ENCODE results near the gene TEX47. TPM values are rescaled to one million over a fixed set of nuclear protein-coding genes. Genes with fewer than 3 reads are reported as not detected.

The TEX47 gene
- total RNA-seq, 1 experiment from 2014 or later: not detected

DNA sequence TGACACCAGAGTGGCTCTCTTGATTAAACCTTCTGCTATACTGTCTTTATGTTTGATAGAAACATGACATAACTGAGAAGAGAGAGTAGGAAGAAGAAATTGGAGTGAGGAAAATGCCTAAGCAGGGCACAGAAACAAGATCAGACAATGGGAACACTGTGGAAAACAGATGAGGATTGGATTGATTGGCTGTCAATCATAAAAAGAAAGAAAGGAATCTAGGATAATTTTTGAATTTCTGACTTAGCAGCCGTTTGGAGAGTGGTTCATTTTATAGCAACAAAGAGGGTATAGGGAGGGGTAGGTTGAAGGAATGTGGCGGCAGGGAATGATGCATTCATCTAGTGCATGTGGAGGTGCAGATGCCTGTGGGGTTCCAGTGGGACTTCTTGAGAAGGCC, 7.8 kb downstream of the TEX47 start:
- POLR2A ChIA-PET: no interaction called here
- intact Hi-C loops (cut with micrococcal nuclease; ENCODE audit: unreplicated experiment): no loop called here

DNA sequence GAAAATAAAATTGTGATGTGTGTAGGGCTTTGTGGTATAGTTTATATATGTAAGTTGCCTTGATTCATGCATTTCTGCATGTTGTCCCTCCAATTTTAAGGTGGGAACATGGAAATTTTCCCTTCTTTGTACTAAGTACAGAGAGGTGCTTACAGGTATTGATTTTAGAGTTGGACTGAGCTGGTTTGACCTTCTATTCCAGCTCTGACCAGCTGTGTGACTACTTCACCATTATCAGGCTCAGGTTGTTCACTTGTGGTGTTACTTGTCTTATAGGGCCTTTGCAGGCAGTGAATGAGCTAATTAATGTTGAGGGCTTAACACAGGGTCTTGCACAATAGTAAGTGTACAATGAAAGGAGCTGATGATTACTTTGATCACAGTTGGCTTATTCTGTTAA, 19.7 kb downstream of the TEX47 start:
- no peak overlapping the region for H3K4me3 ChIP-seq (ENCODE audit: low read depth in 2 of 2, low read length in 2 of 2)
- ChIA-PET CTCF (no interaction called here), POLR2A (no interaction called here)
- BruUV-seq (replicated peaks): no TSS peak
- no peaks in the 10 kb centered on the region for H3K36me3 ChIP-seq (ENCODE audit: control insufficient read depth, insufficient read depth, low read length)
- H3K27me3 ChIP-seq (ENCODE audit: control insufficient read depth, insufficient read depth, low read length): no peaks in the 10 kb centered on the region
- intact Hi-C loops (cut with micrococcal nuclease; ENCODE audit: unreplicated experiment) (no loop called here), in situ Hi-C loops (cut with HindIII; ENCODE audit: low pct_unique_long_range_greater_than_20kb, low sequenced_read_pairs) (no loop called here)
- DNase-seq (ENCODE audit: low read depth, low spot score): no peak
- H3K9me3 ChIP-seq (ENCODE audit: control insufficient read depth, insufficient read depth, low read depth, low read length): no peaks in the 10 kb centered on the region
- no peak for ATAC-seq
- no peaks in the 10 kb centered on the region for H3K4me1 ChIP-seq (ENCODE audit: control insufficient read depth, insufficient read depth, low read length)
- no peak overlapping the region for H3K27ac ChIP-seq (ENCODE audit: low read length)
- TF ChIP-seq CTCF (IDR thresholded peaks at IDR 0.05) (no peak), POLR2AphosphoS5 (IDR thresholded peaks at IDR 0.05; ENCODE audit: low read depth, low read length) (no peak), TCF7L2 (IDR thresholded peaks at IDR 0.05; ENCODE audit: low read depth, low read length) (no peak), SIN3A (IDR thresholded peaks at IDR 0.05; ENCODE audit: borderline replicate concordance, insufficient read depth, low read depth, low read length) (no peak)
- TF ChIP-seq, protein P1, sequence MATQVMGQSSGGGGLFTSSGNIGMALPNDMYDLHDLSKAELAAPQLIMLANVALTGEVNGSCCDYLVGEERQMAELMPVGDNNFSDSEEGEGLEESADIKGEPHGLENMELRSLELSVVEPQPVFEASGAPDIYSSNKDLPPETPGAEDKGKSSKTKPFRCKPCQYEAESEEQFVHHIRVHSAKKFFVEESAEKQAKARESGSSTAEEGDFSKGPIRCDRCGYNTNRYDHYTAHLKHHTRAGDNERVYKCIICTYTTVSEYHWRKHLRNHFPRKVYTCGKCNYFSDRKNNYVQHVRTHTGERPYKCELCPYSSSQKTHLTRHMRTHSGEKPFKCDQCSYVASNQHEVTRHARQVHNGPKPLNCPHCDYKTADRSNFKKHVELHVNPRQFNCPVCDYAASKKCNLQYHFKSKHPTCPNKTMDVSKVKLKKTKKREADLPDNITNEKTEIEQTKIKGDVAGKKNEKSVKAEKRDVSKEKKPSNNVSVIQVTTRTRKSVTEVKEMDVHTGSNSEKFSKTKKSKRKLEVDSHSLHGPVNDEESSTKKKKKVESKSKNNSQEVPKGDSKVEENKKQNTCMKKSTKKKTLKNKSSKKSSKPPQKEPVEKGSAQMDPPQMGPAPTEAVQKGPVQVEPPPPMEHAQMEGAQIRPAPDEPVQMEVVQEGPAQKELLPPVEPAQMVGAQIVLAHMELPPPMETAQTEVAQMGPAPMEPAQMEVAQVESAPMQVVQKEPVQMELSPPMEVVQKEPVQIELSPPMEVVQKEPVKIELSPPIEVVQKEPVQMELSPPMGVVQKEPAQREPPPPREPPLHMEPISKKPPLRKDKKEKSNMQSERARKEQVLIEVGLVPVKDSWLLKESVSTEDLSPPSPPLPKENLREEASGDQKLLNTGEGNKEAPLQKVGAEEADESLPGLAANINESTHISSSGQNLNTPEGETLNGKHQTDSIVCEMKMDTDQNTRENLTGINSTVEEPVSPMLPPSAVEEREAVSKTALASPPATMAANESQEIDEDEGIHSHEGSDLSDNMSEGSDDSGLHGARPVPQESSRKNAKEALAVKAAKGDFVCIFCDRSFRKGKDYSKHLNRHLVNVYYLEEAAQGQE (IDR thresholded peaks at IDR 0.05; ENCODE audit: insufficient read depth in 1 of 2, low read depth in 2 of 2, low read length in 1 of 2): no peak

More for the DNA sequence above, 7.8 kb downstream of the TEX47 start:
- DNase-seq (ENCODE audit: low read depth, low spot score): no peak
- in situ Hi-C loops (cut with HindIII; ENCODE audit: low pct_unique_long_range_greater_than_20kb, low sequenced_read_pairs): no loop called here
- CTCF ChIA-PET: no interaction called here
- H3K4me1 ChIP-seq (ENCODE audit: control insufficient read depth, insufficient read depth, low read length): no peaks in the 10 kb centered on the region
- BruUV-seq (replicated peaks): no TSS peak
- H3K27ac ChIP-seq (ENCODE audit: low read length): no peak overlapping the region
- H3K27me3 ChIP-seq (ENCODE audit: control insufficient read depth, insufficient read depth, low read length): no peaks in the 10 kb centered on the region
- ATAC-seq: no peak
- no peaks in the 10 kb centered on the region for H3K36me3 ChIP-seq (ENCODE audit: control insufficient read depth, insufficient read depth, low read length)
- no peaks in the 10 kb centered on the region for H3K9me3 ChIP-seq (ENCODE audit: control insufficient read depth, insufficient read depth, low read depth, low read length)
- TF ChIP-seq TCF7L2 (IDR thresholded peaks at IDR 0.05; ENCODE audit: low read depth, low read length) (no peak), SIN3A (IDR thresholded peaks at IDR 0.05; ENCODE audit: borderline replicate concordance, insufficient read depth, low read depth, low read length) (no peak), POLR2AphosphoS5 (IDR thresholded peaks at IDR 0.05; ENCODE audit: low read depth, low read length) (no peak), CTCF (IDR thresholded peaks at IDR 0.05) (no peak)
- TF ChIP-seq, protein P1 (IDR thresholded peaks at IDR 0.05; ENCODE audit: insufficient read depth in 1 of 2, low read depth in 2 of 2, low read length in 1 of 2): no peak
- H3K4me3 ChIP-seq (ENCODE audit: low read depth in 2 of 2, low read length in 2 of 2): no peak overlapping the region
